DND-41 (cell line): ENCODE results near the gene HOXA9.

Experiments
- CTCF ChIP-seq: IDR thresholded peaks from 2 replicates; pipeline ENCODE4 v1.5.1; 2012; ENCODE audit warnings: borderline replicate concordance, low read length, moderate library complexity, mild to moderate bottlenecking; ENCODE audit not compliant: poor library complexity, severe bottlenecking; ENCODE audit errors: extremely low read depth
- EZH2 ChIP-seq: IDR thresholded peaks from 3 replicates; pipeline ENCODE4 v1.6.1; 2012; ENCODE audit warnings: borderline replicate concordance, low read depth, mild to moderate bottlenecking, moderate library complexity, low read length, inconsistent platforms; ENCODE audit not compliant: severe bottlenecking

- TF ChIP-seq EZH2: no peak
- no peak for TF ChIP-seq CTCF
Measured at GRCh38 chr7:27201580-27202017, 36.3 kb upstream of the HOXA9 start.
